Fibroblast of lung (primary cell): Measurements from ENCODE around the gene DNAJC27. TPM values are rescaled to one million over a fixed set of nuclear protein-coding genes. Genes with fewer than 3 reads are reported as not detected.

Experiments
- DNase-seq, 2 donors: peaks; one replicate each; pipeline versions ENCODE4 v3.0.0 to v3.0.0-alpha.2; 2010; ENCODE audit warnings: low read depth in 2 of 2
- H2AFZ ChIP-seq: 2 replicates; pipeline ENCODE4 v1.5.1; 2012; ENCODE audit warnings: low read length, control low read depth, inconsistent platforms
- H3K27ac ChIP-seq: 2 replicates; pipeline ENCODE4 v1.5.1; 2011; ENCODE audit warnings: low read length, control low read depth; ENCODE audit not compliant: insufficient read depth
- H3K27me3 ChIP-seq: 2 replicates; pipeline ENCODE4 v1.5.1; 2011; ENCODE audit warnings: mild to moderate bottlenecking, low read length; ENCODE audit not compliant: control insufficient read depth, insufficient read depth
- H3K36me3 ChIP-seq: 2 replicates; pipeline ENCODE4 v1.5.1; 2011; ENCODE audit warnings: low read length; ENCODE audit not compliant: control insufficient read depth, insufficient read depth
- H3K4me1 ChIP-seq: 2 replicates; pipeline ENCODE4 v1.5.1; 2011; ENCODE audit warnings: low read length; ENCODE audit not compliant: control insufficient read depth, insufficient read depth; ENCODE audit errors: extremely low read depth
- H3K4me2 ChIP-seq: 2 replicates; pipeline ENCODE4 v1.5.1; 2011; ENCODE audit warnings: low read length, control low read depth; ENCODE audit not compliant: insufficient read depth; ENCODE audit errors: extremely low read depth
- H3K4me3 ChIP-seq, 4 experiments: fragments of 200-600 bp in 1 of 4; sonication (generic) in 1 of 4; replicated peaks in 1 of 4; 2 replicates each; pipeline ENCODE4 v1.5.1; 2011 to 2016; ENCODE audit warnings: low read length in 4 of 4, low read depth in 3 of 4, mild to moderate bottlenecking in 3 of 4, control low read depth in 2 of 4, inconsistent platforms in 1 of 4, mixed read lengths in 1 of 4; ENCODE audit not compliant: insufficient read depth in 1 of 4; ENCODE audit errors: control extremely low read depth in 1 of 4
- H3K79me2 ChIP-seq: 2 replicates; pipeline ENCODE4 v1.5.1; 2012; ENCODE audit warnings: mild to moderate bottlenecking, low read length, inconsistent platforms; ENCODE audit not compliant: control insufficient read depth, insufficient read depth
- H3K9ac ChIP-seq: 2 replicates; pipeline ENCODE4 v1.5.1; 2011; ENCODE audit warnings: mild to moderate bottlenecking, low read length, control low read depth; ENCODE audit not compliant: insufficient read depth
- H3K9me3 ChIP-seq: 2 replicates; pipeline ENCODE4 v1.5.1; 2012; ENCODE audit warnings: low read depth, low read length; ENCODE audit not compliant: control insufficient read depth, insufficient read depth
- H4K20me1 ChIP-seq: 2 replicates; pipeline ENCODE4 v1.5.1; 2011; ENCODE audit warnings: low read length; ENCODE audit not compliant: control insufficient read depth, insufficient read depth; ENCODE audit errors: extremely low read depth
- EZH2 ChIP-seq: IDR thresholded peaks from 2 replicates; pipeline ENCODE4 v1.5.1; 2012; ENCODE audit warnings: low read length, control low read depth, mild to moderate bottlenecking; ENCODE audit errors: missing control alignments
- polyA plus RNA-seq, 2 donors: library from polyadenylated mRNA; depleted of rRNA in 1 of 2; stranded (reverse) in 1 of 2; unstranded in 1 of 2; fragments of >200 nt; gene quantifications; 2 replicates each; pipeline ENCODE4 v1.2.1, GENCODE V29; 2011 to 2012; ENCODE audit warnings: missing spikeins in 1 of 2
- total RNA-seq: library from RNA; depleted of rRNA; stranded (reverse); fragments of >200 nt; gene quantifications from 2 replicates; pipeline ENCODE4 v1.2.1, GENCODE V29; 2014
- TF ChIP-seq, protein P1 (sequence below), 2 donors: IDR thresholded peaks in 1 of 2; conservative IDR thresholded peaks in 1 of 2; 1 replicate in 1 of 2; 2 replicates in 1 of 2; pipeline ENCODE4 v1.5.1; 2011 to 2012; ENCODE audit warnings: low read length in 2 of 2, control low read depth in 1 of 2, inconsistent platforms in 1 of 2, low read depth in 1 of 2, mild to moderate bottlenecking in 1 of 2

DNAJC27 gene
- total and polyA plus RNA-seq, 2 donors (not counting 1 experiment from before 2014, with no cell fraction given) = 5.0 to 7.3 TPM

DNA sequence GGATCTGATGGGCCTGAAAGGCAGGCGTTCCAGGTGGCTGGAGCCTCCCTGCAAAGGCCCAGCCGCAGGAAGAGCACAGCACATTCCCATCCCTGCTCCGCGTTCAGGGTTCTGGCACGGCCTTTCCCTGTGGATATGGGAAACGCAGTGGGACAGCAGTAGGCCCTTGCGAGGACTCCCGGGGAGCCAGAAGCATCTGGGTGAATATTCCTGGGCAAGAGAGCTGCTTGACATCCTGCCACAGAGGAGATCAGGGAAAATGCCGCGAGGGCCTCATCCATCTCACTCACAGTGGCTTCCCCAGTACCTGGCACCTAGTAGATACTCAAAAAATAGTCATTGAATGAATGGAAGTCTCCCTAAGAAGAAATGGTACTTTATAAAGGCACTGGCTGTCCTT, 48.6 kb downstream of the DNAJC27 start:
- no peaks in the 10 kb centered on the region for H3K27me3 ChIP-seq
- no peak overlapping the region for H3K9ac ChIP-seq
- H3K4me1 ChIP-seq = peaks cover 6% of the 10 kb centered on the region
- DNase-seq = no peak
- H2AFZ ChIP-seq = no peak overlapping the region
- H3K79me2 ChIP-seq = peaks cover 5% of the 10 kb centered on the region
- H3K4me2 ChIP-seq = no peak overlapping the region
- H3K9me3 ChIP-seq = no peaks in the 10 kb centered on the region
- H3K27ac ChIP-seq = no peak overlapping the region
- no peaks in the 10 kb centered on the region for H4K20me1 ChIP-seq
- no peak overlapping the region for H3K4me3 ChIP-seq
- H3K36me3 ChIP-seq = peaks cover 4% of the 10 kb centered on the region
- TF ChIP-seq, protein P1, sequence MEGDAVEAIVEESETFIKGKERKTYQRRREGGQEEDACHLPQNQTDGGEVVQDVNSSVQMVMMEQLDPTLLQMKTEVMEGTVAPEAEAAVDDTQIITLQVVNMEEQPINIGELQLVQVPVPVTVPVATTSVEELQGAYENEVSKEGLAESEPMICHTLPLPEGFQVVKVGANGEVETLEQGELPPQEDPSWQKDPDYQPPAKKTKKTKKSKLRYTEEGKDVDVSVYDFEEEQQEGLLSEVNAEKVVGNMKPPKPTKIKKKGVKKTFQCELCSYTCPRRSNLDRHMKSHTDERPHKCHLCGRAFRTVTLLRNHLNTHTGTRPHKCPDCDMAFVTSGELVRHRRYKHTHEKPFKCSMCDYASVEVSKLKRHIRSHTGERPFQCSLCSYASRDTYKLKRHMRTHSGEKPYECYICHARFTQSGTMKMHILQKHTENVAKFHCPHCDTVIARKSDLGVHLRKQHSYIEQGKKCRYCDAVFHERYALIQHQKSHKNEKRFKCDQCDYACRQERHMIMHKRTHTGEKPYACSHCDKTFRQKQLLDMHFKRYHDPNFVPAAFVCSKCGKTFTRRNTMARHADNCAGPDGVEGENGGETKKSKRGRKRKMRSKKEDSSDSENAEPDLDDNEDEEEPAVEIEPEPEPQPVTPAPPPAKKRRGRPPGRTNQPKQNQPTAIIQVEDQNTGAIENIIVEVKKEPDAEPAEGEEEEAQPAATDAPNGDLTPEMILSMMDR (conservative IDR thresholded peaks at IDR 0.05 in 1 of 2, IDR thresholded peaks at IDR 0.05 in 1 of 2; ENCODE audit: low read depth in 1 of 2, low read length in 2 of 2) = no peak
- no peak for TF ChIP-seq EZH2

DNA sequence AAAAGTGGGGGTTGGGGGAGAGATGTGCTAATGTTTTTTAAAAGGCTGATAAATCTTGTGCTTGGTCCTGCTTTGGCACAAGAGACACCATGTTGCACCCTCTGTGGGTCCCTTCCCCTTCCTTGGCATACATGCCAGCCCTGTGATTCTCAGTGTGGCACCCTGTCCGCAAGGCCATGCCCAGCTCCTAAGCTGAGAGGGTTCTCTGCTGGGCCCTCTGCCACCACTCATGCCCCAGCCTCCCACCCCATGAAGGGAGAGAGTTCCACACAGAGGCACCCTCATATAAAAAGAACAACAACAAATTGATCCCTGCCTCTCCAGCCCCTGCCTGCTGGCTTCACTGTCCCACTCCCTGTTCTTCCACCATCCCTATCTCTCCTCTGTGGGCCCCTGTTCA, 49.2 kb downstream of the DNAJC27 start:
- Histone ChIP-seq H3K36me3 (peaks cover 4% of the 10 kb centered on the region), H2AFZ (no peak overlapping the region), H3K9me3 (no peaks in the 10 kb centered on the region), H3K9ac (no peak overlapping the region), H3K79me2 (peaks cover 7% of the 10 kb centered on the region), H3K27me3 (no peaks in the 10 kb centered on the region), H3K4me3 (no peak overlapping the region), H4K20me1 (no peaks in the 10 kb centered on the region), H3K4me2 (no peak overlapping the region), H3K27ac (no peak overlapping the region), H3K4me1 (peaks cover 10% of the 10 kb centered on the region)
- TF ChIP-seq, protein P1 (conservative IDR thresholded peaks at IDR 0.05 in 1 of 2, IDR thresholded peaks at IDR 0.05 in 1 of 2; ENCODE audit: low read depth in 1 of 2, low read length in 2 of 2) = no peak
- no peak for TF ChIP-seq EZH2
- DNase-seq = no peak

DNA sequence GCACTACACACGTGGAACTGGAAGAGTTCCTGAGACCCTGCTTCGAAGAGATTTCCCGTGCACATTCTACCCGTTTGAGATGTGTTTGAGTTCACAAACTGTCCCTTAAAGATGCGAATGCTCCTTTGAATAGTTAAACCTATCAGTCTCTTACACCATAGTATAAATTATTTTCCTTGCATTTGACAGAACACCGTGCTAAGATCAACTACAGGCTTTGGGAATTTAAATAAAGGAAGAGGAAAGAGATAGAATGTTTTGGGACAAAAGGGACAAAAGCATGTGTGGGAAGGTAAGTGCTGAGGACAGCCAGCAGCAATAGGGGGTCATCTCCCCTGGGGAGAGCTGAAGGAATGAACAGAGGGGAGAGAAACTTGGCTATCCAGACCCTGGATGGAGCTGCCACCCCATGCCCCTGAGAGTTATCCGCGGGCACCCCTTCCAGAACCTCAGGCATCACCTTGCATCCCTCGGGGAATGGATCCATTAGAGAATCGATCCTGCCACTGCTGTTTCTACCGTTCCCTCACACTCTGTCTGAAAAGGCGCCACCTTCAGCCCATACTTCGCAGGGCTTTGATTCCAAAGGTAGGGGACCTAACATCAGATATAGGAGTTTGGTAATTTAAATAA, 50.8 kb downstream of the DNAJC27 start:
- Histone ChIP-seq H3K4me3 (peak overlapping the region; percentile 28 to 64 (median 48)), H3K4me1 (peaks cover 9% of the 10 kb centered on the region), H3K4me2 (peak overlapping the region; percentile 79), H2AFZ (no peak overlapping the region), H3K27ac (no peak overlapping the region), H3K36me3 (peaks cover 4% of the 10 kb centered on the region), H3K79me2 (peaks cover 7% of the 10 kb centered on the region), H3K9ac (peak overlapping the region; percentile 79), H4K20me1 (no peaks in the 10 kb centered on the region), H3K9me3 (no peaks in the 10 kb centered on the region), H3K27me3 (no peaks in the 10 kb centered on the region)
- DNase-seq = no peak
- TF ChIP-seq, protein P1 (conservative IDR thresholded peaks at IDR 0.05 in 1 of 2, IDR thresholded peaks at IDR 0.05 in 1 of 2; ENCODE audit: low read depth in 1 of 2, low read length in 2 of 2) = peak in 1 of 2 donors; percentile 32
- TF ChIP-seq EZH2 = no peak
